Activated CD8-positive, alpha-beta memory T cell treated with anti-CD3 and anti-CD28 coated beads for 24 hours (primary cell): Measurements from ENCODE around the gene MYO1A.

Experiments used
- DNase-seq: peaks from one replicate; pipeline ENCODE4 v3.0.0-alpha.2; 2020

The MYO1A gene

DNA sequence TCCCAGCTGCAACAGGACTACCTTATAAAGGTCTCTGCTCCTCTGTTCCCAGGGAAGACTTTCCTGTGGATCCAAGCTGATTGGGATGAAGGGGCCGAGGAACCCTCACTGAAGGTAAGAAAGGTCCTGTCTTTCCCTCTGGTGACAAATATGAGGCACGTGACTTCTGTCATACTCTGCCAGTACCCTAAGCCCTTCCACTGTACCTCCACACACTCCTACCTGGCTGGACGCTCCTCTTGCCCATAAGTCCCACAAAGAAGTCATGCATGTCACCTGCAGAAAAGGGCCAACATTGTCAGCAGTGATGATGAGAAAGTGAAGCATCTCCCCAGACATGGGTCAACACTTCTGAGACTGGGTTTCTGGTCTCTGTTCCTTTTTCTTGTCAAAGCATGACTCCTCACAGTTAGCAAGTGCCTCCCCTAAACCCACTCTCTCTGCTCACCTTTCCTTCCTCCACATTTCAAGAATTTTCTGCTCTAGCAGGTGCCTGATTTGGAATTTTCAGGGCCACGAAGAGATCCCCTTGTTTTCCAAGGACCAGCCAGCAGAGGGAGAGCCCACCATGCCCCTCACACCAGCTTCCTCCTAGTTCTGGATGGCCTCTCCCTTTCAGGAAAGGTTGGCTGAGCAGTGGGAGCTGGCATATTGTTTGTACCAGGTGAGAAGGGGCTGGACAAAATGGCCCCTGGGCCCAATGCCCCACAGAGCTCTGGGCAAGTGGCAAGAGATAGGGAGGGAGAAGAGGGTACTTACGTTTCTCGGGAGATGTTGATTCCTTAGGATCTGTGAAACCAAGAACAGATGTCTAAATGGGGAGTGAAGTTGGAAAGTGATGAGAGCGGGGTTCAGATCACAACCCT is 37.1 kb downstream of the MYO1A start:
- no peak for DNase-seq

DNA sequence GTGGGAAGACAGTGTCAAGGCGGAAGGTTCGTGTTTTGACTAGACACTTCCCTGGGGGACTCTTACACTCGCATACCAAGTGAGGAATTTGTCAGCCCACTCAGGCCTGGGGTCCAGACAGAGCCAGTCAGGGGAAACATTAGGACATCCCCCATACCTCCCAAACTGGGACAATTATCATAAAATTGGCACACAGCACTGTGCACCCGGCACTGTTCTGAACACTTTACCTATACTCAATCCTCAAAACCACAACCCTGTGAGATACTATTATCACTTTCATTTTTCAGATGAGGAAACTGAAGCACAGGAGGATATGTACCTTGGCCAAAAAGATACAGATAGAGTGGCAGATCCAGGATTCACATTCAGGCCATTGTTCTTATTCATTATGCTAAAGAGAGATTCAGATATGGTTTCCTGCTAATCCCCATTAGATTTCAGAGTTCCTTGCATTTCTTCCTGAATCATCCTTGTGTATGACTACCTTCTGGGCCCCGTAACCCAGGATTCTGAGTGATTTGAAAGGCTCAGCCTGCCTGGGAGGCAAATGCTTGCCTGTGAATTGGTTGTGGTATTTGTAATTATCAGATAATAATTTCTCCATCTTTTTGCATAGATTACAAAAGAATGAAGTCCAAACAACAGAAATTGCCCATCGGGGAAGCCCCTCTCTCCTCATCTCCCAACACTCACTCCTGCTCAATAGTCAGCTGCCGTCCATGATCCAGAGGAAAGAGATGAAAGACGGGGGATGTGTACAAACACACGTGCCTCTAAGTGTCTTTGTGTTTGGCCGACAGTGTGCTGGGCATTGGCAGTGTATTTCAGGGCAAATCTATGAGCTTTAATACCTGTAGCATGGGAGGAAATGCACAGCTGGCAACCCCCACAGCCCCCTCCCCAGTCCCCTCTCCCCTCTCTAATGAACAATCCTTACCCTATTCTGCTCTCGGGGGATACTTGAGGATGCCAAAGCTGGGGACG is 38.2 kb downstream of the MYO1A start:
- DNase-seq: no peak

DNA sequence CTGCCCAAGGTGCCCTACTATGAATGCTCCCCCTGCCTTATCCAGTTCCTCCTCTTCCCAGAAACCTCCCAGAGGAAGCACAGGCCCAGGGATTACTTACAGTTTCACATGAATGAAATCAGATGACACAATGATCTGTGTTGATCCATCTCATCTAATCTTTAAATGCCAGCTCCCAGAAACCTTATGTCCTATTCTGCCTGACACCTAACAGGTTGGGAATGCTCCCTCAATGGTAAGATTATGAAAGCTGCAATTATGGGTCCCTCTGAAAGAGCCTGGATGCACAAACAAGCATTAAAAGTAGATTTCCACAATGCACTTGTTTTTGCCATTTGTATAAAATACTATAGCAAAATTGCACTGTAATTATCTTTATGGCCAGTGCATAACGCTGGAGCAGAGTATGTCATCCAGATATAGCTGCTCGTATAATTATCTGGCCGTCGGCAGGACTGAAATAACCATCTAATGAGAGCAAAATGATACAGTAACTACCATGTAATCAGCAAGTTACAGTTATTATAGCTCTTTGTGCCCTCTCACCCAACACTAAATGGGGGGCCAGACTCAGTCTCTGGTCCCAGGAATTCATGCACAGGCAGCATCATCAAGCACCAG is 39.2 kb downstream of the MYO1A start:
- no peak for DNase-seq

DNA sequence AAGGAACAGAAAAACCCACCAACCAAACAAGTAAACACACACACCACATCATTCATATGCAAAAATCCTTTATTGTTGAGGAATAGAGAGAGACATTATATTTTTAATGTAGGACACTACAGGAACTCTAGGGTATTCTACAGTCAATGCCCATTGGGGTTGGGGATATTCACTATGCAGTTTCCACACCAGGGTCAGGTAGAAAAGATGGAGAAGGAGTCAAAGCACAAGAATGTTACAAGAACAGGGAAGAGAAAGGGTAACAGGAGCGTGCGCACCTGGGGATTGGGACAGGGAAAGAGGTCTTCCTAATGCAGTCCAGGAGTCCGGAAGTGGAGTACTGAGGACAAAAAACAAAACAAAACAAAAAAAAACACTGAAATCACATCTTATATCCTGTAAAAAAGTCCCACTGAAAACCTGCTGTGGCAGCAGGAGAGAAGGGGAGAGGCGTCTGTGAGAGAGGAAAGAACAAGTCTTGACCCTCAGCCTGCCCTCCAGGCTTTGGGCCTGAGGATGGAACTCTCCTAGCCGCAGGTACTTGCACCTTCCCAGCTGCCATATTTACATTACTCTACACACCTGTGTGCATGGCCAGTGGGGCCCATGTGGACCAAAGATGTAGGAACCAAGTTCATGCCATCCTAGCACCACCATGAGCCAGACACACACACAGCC is 39.8 kb downstream of the MYO1A start:
- DNase-seq: no peak

DNA sequence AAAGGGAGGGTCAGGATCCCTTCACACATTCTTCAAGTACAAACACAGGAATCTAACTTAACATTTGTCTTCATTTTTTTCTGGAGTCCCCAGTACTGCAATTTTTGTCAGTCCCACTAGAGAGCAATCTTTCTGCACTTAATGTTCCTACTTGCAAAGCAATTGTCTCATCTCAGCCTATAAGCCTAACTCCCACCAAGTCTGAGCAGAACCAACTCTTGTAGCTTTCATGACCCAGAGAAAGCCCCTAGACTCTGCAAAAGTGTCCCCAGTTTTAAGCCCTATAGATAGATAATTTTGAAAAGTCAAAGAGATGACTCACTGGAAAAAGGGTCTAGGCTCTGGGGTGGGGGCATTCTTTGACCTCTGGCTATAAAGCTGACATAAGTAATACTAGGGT is 41.8 kb downstream of the MYO1A start:
- no peak for DNase-seq

DNA sequence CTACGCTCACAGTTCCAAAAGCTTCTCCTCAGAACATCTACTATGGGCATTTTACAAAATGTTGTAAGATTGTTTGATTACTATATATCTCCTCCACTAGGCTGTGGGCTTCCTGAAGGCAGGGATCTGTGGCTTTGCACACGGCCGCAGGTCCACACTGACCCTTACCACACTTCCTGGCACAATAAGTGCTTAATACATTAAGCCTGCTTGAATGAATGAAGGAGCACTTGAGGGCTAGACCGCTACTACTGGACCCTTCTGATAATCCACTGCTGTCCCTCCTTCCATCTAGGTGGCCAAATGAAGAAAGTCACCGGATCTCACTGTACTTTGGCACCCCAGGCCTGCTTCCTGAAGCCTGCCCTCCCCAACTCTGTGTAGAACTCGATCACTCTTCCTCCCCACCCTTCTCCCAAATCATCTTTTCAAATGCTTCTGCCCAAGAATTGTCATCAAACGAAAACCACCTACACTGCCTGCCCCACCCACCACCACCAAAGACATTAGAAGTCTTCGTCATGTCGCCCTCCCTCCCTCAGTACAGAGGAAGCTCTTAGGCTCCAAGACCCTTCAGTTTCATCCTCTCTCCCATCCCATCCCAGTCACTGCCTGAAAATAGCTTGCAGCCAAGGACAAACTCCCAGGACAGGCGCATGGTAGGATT is 43.0 kb downstream of the MYO1A start:
- no peak for DNase-seq

DNA sequence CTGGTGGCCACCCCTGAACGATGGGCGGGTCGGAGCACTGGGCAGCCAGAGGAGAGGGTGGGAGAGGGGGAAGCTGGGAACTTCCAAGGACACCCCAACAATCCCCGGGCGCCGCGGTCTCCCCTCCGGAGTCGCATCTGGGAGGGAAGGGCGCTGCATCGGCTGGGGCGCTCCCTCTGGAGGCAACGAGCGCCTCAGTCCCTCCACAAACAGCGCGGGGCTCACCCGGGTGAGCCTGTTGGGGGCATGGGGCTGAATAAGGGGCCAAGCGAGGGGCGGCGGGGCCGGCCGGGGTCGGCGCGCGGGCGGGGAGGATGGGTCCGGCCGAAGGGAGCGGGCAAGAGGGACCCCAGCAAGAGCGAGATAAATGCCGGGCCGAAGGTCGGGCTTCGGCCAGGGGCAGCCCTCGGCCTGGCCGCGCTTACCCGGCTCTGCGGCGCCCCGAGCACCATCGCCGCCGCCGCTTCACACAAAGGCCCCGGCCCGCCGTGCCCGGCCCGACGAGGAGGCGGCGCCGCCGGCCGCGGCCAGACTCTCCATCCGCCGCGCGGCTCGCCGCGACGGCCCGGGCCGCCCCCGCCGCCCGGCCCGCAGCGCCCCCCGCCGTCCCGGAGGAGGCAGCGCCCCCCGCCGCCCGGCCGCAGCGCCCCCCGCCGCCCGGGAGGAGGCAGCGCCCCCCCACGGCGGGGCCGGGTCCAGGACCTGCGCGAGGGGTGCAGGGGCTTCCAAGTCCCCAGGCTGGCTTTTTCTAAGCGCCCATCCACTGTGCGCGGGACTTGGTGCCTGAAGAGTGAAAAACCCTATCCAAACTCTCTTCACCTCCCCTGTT is 43.7 kb downstream of the MYO1A start, which contains the start of gene ZBTB39:
TSS of gene ZBTB39 (minus strand) at position 567 of the 829 bp plus-strand sequence. CDS start 1,629 bp downstream, outside the sequence.
- peak; percentile 86 for DNase-seq

DNA sequence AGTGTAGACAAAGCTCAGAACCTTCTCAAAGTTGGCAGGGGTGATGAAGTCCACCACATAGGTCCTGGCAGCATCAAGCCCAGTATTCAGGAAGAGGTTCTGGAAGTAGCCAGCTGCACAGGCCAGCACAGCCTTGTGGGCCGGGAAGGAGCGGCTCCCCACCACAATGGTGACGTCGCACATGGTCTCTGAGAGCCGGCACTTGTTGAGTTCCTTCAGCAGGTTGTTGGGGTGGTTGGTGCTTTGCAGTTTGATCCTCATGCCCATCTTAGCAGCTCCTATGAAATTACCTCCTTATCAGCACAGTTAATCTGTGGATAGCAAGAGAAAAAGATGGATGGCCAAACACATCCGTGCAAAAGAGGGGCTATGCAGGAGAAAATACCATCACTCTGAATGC is 45.3 kb downstream of the MYO1A start:
- no peak for DNase-seq

DNA sequence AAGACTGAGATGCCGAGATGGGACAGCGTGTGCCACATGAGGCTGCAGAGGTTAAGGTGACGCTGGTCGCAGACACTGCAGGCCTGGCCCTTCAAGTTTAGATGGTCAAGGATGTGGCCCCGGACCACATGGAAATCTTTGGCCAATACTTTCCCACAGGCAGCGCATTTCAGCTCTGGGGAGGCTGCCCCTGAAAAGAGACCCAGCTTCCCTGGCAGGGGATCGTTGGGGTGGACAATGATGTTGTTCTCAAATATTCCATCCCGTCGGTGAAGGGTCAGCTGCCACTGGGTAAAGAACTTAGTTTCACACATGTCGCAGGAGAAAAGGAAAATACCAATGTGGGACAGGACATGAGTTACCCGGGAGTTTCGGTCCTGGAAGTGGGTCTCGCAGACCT is 46.5 kb downstream of the MYO1A start:
- DNase-seq: no peak

DNA sequence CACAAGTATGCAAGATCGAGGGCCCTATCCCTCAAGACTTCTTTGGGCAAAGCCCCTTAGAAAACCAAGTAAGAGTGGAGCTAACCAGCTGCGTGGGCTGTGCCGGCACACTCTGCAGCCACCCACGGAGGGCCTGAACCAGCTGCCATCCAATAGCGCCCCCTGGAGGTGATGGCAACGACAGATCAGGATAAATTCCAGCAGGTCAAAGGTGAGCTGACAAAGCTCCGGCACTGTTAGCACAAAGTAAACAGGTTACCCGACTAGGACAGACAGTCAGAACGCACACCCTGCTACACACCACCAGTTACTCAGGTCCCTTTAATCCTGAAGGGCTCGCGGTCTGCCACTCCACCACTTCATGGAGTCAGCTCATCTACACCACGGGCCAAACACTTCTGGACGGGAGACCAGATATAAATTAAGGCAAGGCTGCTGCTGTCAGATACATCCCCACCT is 48.5 kb downstream of the MYO1A start:
- peak; percentile 85 for DNase-seq

DNA sequence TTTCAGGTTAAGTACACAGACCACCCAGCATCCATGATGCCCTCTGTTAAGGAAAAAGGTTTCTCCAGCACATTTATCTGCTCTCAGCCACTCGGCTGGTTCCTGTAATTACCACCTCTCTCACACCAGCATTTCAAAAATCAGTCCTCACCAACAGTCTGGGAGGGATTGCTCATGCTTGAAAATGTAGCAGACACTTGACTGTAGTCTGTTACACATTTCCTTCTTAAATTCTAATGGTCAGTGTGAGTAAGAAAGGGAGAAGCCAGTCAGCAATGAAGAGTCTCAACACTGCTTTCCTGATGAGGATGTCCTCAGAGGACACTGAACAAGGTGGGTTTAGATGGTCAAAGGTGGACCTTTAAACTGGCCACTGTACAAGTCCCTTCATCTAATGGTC is 49.5 kb downstream of the MYO1A start:
- DNase-seq: no peak

DNA sequence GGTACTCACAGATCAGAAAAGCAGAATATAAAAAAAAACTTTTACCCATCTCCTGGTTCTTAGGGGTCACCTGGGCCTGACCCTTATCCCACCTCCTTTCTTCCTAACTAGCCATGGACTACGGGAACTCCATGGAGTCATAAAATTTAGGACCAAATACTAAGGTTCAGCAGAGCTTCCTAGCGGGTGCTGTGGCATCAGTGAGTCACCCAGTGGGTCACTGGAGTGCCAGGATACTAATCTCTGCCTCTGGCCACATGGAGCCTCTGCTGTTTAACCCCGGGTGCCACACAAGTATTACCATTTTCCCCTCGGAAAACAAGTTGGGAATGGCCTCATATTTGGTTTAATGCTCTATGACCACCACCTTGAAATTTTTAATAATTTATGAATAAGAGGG is 50.5 kb downstream of the MYO1A start:
- peak; percentile 41 for DNase-seq

DNA sequence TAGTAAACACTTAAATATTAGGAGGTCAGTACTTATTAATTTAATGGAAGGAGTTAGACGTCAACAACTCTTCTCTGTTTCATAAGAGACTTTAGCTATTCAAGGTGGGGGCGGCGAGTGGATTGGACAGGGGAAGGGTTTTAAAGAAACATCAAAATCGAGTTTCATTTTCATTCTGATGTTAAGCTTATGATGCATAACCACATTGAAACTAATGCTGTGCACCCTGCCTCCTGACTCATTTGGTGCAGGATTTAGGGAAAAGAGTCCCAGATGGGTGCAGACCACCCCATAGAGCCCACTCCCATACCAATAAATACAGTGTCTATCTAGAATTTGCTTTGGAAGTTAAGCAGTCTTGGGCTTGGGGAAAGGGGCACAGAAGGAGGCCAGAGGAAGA is 50.9 kb downstream of the MYO1A start:
- peak; percentile 66 for DNase-seq

DNA sequence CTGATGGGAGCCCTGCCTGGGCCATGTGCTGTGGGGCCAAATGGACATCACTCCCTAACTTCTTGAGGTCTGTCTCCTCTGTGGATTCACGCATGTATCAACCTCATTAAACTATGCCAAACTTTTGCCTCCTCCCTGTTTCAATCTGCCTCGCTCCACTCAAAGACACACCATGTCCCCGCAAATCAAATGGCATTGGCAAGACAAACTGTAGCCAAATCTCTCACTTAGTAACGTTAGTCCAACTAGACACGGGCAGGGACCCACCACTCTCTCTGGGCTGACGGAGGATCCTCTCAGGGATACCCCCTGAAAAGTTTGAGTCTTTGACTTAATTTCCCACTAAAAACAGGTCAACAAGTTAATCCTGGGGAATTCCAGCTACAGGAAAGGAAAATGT is 51.6 kb downstream of the MYO1A start:
- DNase-seq: peak; percentile 46

DNA sequence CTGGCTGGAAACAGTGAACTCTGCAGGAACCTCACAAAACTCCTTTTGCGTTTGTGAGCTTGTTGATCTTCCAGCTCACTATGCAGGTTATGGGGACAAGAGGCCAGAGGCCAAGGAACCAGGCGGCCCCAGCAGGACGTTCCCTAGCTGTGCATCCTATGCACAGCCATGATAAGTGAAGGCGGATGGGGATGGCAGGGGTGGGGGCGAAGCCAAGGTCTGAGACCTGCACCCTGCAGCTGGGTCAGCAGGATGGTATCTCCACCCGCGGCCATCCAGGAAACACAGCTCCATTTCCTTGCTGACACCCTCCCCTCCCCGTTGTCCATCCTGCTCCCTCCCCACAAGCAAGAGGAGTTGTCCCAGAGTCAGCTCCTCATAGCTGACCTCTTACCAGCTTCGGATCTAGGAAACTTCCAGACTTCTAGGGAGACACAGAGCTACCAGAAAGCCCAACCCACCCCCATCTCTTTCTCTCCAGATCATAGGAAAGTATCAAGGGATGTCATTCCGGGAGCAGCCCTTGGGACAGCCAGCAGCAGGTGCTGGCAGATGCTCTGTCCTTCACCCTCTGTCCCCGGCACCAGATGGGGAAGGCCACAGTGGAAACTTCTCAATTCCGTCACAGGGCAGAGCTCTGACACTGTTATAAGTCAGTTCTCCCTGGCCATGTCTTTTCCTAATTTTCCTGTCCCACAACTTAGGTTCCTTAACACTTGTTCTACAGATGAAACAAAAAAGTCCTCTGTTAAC is 53.0 kb downstream of the MYO1A start:
- DNase-seq: peak; percentile 32

DNA sequence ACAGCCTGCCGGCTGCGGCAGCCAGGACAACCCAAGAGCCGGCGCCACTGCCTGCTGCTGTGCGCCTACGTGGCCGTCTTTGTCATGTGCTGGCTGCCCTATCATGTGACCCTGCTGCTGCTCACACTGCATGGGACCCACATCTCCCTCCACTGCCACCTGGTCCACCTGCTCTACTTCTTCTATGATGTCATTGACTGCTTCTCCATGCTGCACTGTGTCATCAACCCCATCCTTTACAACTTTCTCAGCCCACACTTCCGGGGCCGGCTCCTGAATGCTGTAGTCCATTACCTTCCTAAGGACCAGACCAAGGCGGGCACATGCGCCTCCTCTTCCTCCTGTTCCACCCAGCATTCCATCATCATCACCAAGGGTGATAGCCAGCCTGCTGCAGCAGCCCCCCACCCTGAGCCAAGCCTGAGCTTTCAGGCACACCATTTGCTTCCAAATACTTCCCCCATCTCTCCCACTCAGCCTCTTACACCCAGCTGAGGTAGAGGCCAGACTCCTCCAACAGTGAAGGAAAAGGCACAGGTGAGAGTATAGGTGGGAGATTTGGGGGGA is 53.9 kb downstream of the MYO1A start:
- DNase-seq: peak; percentile 33

DNA sequence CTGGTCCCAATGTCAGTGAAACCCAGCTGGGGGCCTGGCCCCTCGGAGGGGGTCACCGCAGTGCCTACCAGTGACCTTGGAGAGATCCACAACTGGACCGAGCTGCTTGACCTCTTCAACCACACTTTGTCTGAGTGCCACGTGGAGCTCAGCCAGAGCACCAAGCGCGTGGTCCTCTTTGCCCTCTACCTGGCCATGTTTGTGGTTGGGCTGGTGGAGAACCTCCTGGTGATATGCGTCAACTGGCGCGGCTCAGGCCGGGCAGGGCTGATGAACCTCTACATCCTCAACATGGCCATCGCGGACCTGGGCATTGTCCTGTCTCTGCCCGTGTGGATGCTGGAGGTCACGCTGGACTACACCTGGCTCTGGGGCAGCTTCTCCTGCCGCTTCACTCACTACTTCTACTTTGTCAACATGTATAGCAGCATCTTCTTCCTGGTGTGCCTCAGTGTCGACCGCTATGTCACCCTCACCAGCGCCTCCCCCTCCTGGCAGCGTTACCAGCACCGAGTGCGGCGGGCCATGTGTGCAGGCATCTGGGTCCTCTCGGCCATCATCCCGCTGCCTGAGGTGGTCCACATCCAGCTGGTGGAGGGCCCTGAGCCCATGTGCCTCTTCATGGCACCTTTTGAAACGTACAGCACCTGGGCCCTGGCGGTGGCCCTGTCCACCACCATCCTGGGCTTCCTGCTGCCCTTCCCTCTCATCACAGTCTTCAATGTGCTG is 54.6 kb downstream of the MYO1A start:
- peak; percentile 49 for DNase-seq

DNA sequence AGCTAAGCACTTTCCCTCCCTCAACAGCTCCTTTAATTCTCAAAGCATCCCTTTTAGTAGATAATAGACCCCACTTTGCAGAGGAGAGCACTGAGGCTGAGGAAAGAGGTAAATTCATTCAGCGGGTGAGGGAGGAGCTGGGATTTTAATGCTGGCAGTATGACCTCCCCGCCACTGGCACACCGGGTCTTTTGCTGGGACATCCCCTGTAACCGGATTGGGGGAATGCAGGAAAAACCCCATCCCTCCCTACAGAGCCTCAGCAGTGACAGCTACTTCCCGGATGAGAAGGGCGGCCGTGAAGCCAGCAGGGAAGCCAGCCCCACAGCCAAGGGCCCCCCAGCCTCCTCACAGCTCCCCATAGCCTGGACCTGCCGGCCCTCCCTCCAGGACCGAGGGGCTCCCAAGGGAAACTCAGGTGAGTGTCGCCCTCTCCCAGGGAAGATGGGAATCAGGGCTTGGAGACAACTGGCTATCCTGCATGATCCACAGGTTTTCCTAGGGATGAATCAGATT is 55.6 kb downstream of the MYO1A start:
- DNase-seq: peak; percentile 32

DNA sequence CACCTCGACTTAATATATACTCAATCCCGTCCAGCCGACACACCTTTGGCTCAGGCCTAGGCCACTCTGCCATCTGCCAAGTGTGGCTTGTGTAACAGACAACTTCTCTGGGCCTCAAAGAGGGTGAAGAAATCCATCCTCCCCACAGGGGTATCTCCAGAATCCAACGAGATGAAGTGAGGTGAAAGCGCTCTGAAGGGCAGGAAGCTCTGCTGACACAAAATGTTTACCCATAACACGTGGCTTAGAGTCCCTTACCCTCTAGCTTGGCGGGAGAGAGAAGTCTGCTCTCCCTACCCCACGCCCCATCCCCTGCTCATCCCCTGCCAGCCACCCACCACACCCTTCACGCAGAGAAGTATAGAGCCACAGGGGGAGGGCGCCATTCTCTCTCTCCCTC is 56.6 kb downstream of the MYO1A start:
- peak; percentile 24 for DNase-seq
